GM19463 (cell line): ENCODE measurements around the gene DRAM2.

Experiments used
- ATAC-seq: cut with Tn5 transposase; IDR thresholded peaks from one replicate; pipeline ENCODE4 v1.9.1; 2021; ENCODE audit warnings: mild to moderate bottlenecking, moderate library complexity; ENCODE audit not compliant: unreplicated experiment

The DRAM2 gene

DNA sequence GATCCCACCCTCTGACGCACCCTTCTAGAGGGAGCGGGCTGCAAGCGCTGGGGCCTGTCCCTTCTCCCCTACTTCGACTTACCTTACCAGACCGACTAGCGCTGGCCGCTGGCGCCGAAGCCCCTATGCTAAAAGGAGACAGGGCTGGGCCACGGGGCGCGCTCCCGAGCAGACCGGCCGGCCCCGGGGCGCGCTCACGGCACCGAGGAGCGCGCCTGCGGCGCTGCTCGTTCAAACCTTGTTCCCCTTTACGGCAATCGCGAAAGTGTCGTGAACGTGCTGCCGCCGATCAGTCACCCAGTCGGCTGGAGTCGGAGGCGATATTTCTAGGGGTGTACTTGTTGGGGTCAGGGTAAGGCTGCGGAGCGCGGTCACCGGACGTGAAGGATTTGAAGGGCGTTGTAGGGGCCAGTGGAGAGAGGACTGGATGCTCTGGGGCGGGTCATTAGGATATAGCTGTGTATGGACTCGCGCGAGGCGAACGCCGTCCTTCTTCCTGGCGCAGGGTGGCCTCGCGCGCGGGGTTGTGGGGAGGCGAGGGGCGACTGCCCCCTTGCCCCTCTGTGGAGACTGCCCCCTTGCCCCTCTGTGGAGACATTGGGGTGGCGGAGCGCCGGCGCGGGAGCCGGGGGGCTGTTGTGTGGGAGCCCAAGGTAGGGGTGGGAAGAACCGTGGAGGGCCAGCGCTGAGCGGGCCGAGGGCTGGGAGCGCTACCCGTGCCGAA is at the start of gene DRAM2, which contains the start of gene CEPT1:
TSS of gene DRAM2 (minus strand) at position 138 of the 724 bp plus-strand sequence. CDS start 8,539 bp downstream, outside the sequence.
TSS of gene CEPT1 (plus strand) at position 268 of the 724 bp plus-strand sequence. CDS start 7,492 bp downstream, outside the sequence.
- peak; percentile 65 for ATAC-seq

DNA sequence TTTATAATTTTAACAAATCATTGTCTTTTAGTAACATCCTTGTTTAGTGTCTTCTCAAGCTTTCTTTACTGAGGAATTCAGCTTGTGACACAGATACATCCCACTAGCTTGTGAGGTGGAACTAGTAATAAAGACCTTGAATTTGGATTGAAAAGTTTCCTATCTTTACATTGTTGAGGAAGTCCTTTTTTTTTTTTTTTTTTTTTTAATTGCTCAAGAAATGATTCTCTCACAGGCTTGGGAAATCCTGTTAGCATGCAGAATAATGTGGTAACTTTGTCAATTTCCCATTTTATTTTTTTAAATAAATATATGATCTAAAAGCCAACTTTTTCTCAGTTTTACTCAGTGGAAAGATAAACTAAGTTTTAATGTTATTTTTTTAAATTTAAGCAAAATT is 44.8 kb upstream of the DRAM2 start:
- no peak for ATAC-seq

DNA sequence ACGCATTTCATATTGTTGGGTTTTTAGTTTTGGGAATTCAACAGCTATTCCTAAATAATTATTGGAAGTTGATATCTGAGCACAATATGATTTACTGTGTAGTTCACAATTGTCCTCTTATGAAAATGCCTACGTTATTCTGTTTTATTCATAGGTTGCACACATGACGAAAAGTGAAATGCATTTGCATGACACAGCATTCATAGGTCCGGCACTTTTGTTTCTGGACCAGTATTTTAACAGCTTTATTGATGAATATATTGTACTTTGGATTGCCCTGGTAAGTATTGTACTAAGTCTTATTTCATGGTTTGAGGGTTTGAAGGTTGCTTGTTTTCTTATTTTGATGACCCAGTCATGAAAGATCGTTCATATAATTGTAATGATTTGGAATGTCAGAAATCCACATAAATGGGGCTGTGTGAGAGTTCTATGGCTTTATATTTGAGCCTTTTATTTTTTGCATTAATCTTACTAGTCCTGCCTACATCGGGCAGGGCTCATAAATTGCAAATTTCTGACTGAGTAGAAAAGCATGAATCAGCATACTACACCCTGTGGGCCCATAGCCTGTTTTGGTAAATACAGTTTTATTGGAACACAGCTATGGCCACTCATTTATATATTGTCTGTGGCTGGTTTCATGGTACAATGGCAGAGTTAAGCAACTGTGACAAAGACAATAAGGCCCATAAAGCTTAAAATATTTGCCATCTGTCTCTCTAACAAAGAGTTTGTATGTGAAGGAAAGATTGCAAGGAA is 43.6 kb upstream of the DRAM2 start:
- ATAC-seq, result no peak

DNA sequence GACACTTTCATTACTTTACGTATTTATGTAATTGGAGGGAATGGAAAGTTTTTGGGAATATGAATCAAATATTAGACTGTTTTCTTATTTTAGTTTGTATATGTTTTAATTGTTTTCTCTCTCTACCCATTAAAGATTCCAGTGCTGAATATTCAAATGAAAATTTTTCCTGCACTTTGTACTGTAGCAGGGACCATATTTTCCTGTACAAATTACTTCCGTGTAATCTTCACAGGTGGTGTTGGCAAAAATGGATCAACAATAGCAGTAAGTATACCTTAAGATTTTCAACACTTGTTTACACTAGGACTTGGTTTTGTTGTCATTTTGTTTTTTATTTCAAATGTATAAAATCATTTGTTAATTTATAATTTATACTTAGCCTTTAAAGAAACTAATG is 42.2 kb upstream of the DRAM2 start:
- no peak for ATAC-seq

DNA sequence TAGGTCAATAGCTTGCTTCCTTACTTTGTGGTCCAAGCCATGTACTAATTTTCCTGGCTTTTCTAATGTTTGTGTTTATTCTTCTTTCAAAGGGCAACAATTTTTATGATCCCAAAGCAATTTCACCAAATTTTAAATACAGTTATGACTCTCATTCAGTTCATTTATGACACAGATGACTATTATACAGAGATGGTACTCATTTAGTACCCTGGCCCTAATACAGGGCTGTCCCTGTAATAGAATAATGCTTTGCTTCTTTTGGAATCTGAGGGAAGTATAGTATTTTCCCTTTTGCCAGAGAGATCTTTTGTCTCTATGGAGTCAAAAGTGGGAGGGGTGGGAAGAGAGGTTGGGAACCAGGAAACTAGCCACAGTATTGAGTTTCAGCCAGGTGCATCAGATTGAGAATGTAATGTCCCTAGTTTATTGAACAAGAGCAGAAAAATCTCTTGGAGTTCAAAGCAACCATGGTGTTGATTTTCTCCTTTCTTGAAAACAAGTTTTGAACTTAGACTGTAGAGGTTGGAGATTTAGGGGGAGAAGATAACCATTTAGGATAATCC is 40.2 kb upstream of the DRAM2 start:
- no peak for ATAC-seq

DNA sequence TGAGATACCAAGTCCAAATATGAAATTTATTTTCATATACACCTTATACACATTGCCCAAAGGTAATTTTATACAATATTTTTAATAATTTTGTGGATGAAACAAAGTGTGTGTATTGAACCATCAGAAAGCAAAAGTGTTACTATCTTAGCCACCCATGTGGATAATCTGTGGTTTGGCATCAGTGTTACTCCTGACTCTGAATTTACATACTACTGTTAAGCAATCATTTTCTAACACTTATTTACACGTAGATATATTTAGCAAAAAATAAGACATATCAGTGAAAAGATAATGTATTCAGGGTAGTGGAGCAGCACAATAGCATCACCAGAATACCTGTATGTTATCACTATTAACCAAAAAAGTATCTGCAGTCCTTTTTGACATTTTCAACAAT is 36.8 kb upstream of the DRAM2 start:
- ATAC-seq, result no peak

DNA sequence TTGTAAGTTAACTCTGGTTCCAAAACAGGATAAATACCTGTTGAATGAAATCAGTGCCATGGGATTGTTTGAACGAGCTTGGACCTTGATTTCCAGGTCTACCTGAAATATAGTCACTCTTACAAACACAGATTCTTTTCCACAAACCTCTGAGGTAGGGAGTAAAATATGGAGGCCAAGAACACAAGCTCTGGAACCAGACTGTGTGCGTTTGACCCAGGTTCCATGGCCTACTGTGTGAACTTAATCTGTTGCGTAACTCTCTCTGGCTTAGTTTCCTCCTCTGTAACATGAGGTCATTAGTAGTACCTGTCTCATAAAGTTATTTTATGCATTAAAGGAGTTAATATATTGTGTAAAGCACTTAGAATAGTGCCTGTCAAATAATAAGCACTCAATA is 35.5 kb upstream of the DRAM2 start:
- ATAC-seq, result no peak

DNA sequence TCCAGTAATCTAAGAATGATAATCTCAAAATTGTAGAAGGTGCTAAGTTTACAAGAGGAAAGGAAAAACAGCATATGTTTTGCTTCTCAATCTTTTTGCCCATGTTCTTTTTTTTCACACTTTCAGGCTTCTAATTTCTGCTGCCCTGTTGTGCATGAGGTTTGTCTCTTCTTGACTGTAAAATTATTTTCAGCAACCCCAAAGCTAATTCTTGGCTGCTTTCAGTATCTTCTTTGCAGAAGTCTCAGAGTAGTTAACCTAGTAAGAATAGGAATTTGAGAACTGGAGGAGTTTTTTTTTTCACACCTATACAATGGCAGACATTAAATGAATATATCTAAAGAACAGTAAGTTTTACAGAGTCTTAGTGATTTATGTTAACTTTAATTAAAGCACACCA is 34.2 kb upstream of the DRAM2 start:
- no peak for ATAC-seq

DNA sequence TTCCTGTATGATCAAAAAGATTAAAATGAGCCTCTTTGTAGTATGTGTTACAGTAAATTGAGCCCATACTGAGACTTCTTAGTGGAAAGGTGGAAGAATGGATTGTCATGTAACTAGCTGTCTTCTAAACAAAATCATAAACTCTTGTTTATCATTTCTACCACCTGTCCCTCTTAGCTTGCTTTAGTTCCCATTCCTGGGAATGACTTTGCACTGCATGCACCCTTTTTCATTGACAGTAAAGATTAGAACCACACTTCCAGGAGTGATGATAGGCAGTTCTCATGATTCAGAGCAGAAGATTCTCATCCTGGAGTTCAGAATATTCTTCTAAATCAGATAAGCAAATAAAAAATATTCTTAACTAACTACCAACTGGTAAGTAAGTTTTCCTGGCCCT is 32.6 kb upstream of the DRAM2 start:
- no peak for ATAC-seq

DNA sequence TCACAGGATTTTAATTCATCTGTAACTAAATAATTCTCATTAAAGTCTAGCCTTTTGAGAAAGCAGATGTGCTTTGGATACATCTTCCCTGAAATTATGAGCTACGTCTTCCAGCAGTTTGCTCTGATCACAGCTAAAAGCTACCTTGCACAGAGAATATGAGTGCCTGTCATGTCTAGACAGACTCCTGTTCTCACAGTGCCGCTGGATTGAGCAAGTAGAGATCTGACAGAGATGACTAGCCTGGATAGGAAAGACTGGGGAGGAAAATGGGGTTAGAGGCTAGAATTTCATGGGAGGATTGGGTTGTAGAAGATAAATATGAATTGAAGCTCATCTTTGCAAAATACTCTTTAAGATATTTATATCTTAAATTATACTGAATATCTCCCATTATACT is 24.3 kb upstream of the DRAM2 start:
- no peak for ATAC-seq

DNA sequence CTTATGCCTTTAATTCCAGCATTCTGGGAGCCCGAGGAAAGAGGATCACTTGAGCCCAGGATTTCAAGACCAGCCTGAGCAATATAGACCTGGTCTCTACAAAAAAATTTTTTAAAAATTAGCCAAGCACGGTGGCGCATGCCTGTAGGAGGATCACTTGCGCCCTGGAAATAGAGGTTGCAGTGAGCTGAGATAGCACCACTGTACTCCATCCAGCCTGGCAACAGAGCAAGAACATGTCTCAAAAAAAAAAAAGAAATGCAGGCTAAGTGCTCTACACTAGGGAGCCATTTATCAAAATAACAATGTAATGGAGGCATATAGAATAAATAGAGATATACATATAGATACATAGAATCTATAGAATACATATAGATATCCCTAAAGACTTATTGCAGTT is 23.5 kb upstream of the DRAM2 start:
- ATAC-seq, result no peak

DNA sequence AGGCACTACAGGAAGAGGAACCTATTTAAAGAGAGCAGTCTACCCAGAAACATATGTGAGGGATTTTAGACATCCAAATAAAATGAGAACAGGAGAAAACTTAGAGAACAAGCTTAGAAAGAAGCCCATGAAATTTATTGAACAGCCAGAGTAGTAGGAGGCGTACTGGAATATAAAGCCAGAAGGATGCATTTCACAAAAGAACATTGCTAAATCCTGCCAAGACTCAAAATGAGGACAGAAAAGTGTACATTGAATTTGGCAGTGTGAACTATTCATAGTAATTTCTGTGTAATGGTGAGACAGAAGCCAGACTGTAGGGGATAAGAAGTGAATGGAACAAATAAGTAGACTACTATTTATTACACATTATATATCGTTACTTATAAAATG is 22.6 kb upstream of the DRAM2 start:
- no peak for ATAC-seq

DNA sequence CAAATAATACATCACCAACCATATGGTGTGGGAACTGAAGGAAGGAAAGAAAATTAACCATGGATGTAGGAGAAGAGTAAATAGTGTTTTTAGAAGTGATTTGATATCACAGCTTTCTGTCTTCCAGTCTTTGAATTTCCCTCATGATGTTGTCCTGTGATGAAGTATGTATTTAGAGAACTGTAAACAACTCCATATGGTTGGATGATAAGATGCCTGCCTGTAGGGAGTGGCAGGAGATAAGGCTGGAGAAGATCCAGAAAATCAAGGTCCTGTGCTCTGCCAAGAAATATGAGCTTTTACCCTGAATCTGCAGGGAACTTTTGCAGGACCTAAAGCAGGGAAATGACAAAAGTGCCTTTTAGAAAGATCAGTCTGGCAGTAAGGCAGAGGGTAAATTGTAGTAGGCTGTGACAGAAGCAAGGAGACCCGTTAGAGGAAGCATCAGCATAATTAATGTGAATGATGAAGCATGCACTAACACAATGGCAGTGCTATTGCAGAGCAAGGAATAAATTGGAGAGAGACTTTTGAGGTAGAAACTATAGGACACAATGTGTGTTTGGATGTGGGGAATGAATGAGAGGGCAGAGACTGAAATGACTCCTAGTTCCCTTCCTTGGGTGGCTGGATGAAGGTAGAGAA is 22.1 kb upstream of the DRAM2 start:
- no peak for ATAC-seq

DNA sequence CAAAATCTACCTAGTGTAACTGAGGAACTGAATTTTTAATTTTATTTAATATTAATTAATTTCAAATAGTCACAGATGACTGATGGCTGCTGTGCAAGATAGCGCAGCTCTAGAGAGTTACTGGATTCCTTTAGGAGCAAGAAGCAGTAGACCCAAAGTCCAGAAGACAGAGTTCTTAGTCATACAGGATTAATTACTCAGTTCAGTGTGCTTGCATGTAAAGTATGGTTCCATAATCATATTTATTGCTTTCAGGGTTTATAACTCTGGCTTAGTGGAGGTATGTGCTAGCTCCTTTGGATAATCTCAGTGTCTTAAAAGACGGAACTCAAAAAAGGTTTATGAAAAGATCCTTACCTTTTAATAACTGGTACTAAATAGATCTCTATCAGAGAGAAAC is 17.5 kb upstream of the DRAM2 start:
- ATAC-seq, result no peak

DNA sequence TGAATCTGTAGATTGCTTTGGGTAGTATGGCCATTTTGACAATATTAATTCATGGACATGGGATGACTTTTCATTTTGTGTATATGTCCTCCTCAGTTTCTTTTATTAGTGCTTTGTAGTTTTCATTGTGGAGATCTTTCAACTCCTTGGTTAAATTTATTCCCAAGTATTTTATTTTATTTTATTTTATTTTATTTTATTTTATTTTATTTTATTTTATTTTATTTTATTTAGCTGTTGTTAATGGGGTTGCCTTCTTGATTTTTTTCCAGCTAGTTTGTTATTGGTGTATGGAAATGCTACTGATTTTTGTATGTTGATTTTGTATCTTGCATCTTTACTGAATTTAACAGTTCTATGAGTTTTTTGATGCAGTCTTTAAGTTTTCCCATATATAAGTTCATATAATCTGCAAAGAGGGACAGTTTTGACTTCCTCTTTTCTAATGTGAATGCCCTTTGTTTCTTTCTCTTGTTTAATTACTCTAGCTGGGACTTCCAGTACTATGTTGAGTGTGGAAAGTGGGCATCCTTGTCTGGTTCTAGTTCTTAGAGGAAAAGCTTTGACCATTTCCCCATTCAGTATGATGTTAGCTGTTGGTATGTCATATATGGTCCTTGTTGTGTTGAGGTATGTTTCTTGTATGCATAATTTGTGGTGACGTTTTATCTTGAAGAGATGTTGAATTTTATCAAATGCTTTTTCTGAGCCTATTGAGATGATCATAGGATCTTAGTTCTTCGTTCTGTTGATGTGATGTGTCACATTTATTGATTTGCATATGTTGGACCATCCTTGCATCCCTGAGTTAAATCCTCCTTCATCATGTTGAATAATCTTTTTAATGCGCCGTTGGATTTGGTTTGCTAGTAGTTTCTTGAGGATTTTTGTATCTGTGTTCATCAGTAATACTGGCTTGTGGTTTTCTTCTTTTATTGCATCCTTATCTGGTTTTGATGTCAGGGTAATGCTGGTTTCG is 14.4 kb upstream of the DRAM2 start:
- ATAC-seq, result no peak

DNA sequence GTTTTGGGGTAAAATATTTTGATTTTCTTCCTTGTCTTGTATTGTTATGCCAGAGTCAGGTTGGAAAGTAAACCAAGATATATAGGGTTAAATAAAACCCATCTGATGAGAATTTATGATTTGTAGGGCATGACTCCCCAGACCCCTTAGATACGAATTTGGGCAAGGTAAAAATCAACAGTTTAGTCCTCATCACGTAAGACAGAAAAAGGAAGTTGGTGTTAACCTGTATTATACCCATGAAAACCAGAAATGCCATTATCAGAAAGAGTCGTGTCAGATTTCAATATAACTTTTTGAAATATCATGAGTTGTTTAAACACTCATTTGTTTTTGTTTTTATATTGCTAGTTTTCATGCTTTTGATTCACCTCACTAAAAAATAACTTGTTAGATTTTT is 11.9 kb upstream of the DRAM2 start:
- ATAC-seq, result no peak

DNA sequence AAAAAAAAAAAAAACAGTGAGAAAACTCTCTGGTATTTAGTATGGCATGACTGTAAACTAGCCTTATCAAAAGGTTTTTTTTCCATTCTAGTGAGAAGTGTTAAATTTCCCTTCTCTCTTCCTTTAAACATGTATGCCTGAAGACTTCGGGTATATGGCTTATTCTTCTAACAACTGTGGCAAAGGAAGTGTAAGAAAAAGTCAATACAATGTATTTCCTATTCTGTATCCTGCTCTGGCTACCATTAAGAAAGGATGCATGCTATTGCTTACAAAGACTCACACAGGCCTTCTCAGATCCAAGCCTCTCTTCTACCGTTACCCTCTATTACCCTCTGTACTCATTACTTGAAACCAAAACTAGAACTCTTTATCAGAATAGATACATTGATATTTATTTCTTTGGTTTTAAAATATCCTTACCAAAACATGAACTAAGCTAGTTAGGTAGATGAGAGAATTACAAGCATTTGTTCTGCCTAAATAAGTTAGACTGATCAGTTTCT is 8.5 kb upstream of the DRAM2 start:
- no peak for ATAC-seq

DNA sequence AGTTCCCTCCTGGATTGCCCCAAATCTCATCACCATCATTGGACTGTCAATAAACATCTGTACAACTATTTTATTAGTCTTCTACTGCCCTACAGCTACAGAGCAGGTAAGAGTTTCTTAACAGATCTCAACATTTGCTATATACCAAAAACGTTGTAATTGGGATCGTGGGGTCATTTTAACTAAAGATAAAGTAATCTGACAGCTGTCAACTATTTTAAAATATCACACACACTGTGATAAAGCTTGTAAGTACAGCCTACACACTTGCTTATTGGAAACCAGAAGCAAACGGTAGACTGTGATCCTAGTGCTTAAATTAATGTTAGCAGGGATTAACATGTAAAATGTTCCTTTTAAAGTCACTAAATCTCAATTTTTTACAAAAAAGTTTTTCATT is 8.1 kb upstream of the DRAM2 start:
- no peak for ATAC-seq

DNA sequence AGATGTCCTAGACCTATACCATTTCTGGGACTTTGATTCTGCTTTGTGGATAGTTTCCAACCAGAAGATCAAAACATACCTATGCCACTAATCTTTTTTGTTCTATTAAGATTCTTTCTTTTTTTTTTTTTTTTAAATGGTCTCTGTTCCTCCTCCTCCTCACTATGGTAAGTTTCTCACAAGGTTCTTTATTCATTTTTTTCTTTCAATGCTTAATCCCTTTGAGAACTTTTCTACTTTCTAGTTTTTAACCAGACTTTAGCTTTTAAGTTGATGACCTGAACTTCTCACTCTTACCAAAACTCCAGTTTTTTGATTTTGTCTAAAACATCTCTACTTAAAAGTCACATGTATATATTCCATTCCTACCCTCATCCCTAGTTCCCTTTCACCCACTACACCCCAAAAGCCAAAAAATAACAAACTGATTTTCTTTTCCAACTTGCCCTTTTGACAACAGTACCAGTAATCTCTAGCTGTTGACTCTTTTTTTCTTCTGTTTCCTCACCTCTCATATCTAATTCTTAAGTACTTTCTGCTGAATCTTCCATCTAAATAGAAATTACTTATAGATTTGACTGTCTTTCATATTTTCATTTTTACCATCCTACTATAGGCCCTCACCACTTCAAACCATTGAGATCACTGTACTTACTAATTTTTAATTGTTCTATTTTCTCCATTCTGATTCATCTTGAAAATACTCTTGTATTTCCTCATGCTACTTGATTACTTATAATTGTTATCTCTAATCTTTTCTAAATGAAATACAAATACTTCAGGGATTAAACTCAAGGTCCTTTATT is 6.3 kb upstream of the DRAM2 start:
- ATAC-seq, result no peak
